DOHH2 (cell line): ENCODE measurements around the gene OGG1.

Source experiments
- H3F3A ChIP-seq: fragments of 200-600 bp; sonication (generic), shearing (Covaris generic); 2 replicates; pipeline ENCODE4 v1.6.0; 2016; ENCODE audit warnings: antibody characterized with exemption, mild to moderate bottlenecking; ENCODE audit not compliant: control insufficient read depth, insufficient read depth
- H3K27ac ChIP-seq: fragments of 200-600 bp; sonication (generic); 2 replicates; pipeline ENCODE4 v1.5.1; 2014; ENCODE audit warnings: low read depth, mild to moderate bottlenecking, low read length, moderate library complexity
- H3K27me3 ChIP-seq: fragments of 200-600 bp; sonication (generic); 2 replicates; pipeline ENCODE4 v1.6.1; 2014; ENCODE audit warnings: mild to moderate bottlenecking, low read length, mixed read lengths; ENCODE audit not compliant: control insufficient read depth
- H3K36me3 ChIP-seq: fragments of 200-600 bp; sonication (generic); 2 replicates; pipeline ENCODE4 v1.6.1; 2014; ENCODE audit warnings: mild to moderate bottlenecking, low read length, moderate library complexity, mixed read lengths; ENCODE audit not compliant: control insufficient read depth
- H3K4me1 ChIP-seq: fragments of 200-600 bp; sonication (generic); 2 replicates; pipeline ENCODE4 v1.6.1; 2014; ENCODE audit warnings: mild to moderate bottlenecking, low read length, mixed read lengths; ENCODE audit not compliant: control insufficient read depth
- H3K4me2 ChIP-seq: fragments of 200-600 bp; sonication (generic); 2 replicates; pipeline ENCODE4 v1.6.0; 2014; ENCODE audit warnings: mild to moderate bottlenecking, low read length, moderate library complexity
- H3K4me3 ChIP-seq: fragments of 200-600 bp; sonication (generic); 2 replicates; pipeline ENCODE4 v1.5.1; 2014; ENCODE audit warnings: mild to moderate bottlenecking, low read length, mixed read lengths
- H3K79me2 ChIP-seq: fragments of 200-600 bp; sonication (generic); 2 replicates; pipeline ENCODE4 v1.6.1; 2014; ENCODE audit warnings: mild to moderate bottlenecking, low read length, mixed read lengths; ENCODE audit not compliant: control insufficient read depth
- H3K9me2 ChIP-seq: fragments of 200-600 bp; sonication (generic); replicated peaks from 2 replicates; pipeline ENCODE4 v1.6.1; 2014; ENCODE audit warnings: mild to moderate bottlenecking, low read length, mixed read lengths; ENCODE audit not compliant: control insufficient read depth
- H3K9me3 ChIP-seq: fragments of 200-600 bp; sonication (generic); 2 replicates; pipeline ENCODE4 v1.6.1; 2014; ENCODE audit warnings: antibody characterized with exemption, low read length, mixed read lengths; ENCODE audit not compliant: control insufficient read depth, insufficient read depth
- H4K20me1 ChIP-seq: fragments of 200-600 bp; sonication (generic); 2 replicates; pipeline ENCODE4 v1.6.0; 2014; ENCODE audit warnings: low read depth, mild to moderate bottlenecking, antibody characterized with exemption, low read length, moderate library complexity; ENCODE audit not compliant: control insufficient read depth, insufficient read depth
- CTCF ChIP-seq: fragments of 200-600 bp; sonication (generic); IDR thresholded peaks from one replicate; pipeline ENCODE4 v1.5.1; 2014; ENCODE audit warnings: antibody characterized with exemption, mild to moderate bottlenecking, low read depth, low read length; ENCODE audit not compliant: poor library complexity, severe bottlenecking
- EZH2phosphoT487 ChIP-seq: fragments of 200-600 bp; sonication (generic); IDR thresholded peaks from 2 replicates; pipeline ENCODE4 v1.6.1; 2017; ENCODE audit warnings: borderline replicate concordance, mild to moderate bottlenecking, antibody characterized with exemption, low read length, moderate library complexity, mixed read lengths

The OGG1 gene

GRCh38 chr3:9713142-9713541 is 36.6 kb upstream of the OGG1 start:
- Histone ChIP-seq H3K79me2 (no peaks in the 10 kb centered on the region), H3K4me1 (peaks cover 9% of the 10 kb centered on the region), H3F3A (no peaks in the 10 kb centered on the region), H3K9me3 (no peaks in the 10 kb centered on the region), H3K4me3 (no peak overlapping the region), H3K27me3 (peaks cover 8% of the 10 kb centered on the region; the same call in 1 of the 2 replicates), H3K36me3 (no peaks in the 10 kb centered on the region), H4K20me1 (no peaks in the 10 kb centered on the region), H3K27ac (no peak overlapping the region), H3K4me2 (no peak overlapping the region), H3K9me2 (no peaks in the 10 kb centered on the region)
- TF ChIP-seq CTCF (no peak), EZH2phosphoT487 (no peak)

DNA sequence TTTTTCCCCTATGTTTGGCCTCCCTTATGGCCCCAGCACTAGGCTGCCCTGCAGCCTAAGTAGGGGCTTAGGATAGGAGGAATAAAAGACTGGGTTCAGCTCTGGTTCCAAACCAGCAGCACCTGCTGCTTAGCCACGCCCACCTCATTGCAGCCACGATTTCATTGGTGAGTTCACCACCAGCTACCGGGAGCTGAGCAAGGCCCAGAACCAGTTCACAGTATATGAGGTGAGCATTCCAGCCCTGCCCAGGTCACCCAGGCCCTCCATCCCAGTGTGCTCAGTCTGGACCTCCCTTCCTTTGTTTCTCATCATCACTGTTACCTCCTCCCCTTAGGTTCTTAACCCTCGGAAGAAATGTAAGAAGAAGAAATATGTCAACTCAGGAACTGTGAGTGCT is 34.6 kb upstream of the OGG1 start:
- peaks cover 8% of the 10 kb centered on the region; the same call in 1 of the 2 replicates for H3K27me3 ChIP-seq
- H4K20me1 ChIP-seq = no peaks in the 10 kb centered on the region

GRCh38 chr3:9715764-9716437 is 33.9 kb upstream of the OGG1 start:
- Histone ChIP-seq H3F3A (no peaks in the 10 kb centered on the region), H3K79me2 (no peaks in the 10 kb centered on the region), H3K4me3 (no peak overlapping the region), H4K20me1 (no peaks in the 10 kb centered on the region), H3K27ac (no peak overlapping the region), H3K36me3 (no peaks in the 10 kb centered on the region), H3K27me3 (peaks cover 8% of the 10 kb centered on the region; the same call in 1 of the 2 replicates), H3K4me1 (peaks cover 12% of the 10 kb centered on the region), H3K9me2 (no peaks in the 10 kb centered on the region), H3K9me3 (no peaks in the 10 kb centered on the region), H3K4me2 (no peak overlapping the region)
- TF ChIP-seq CTCF (no peak), EZH2phosphoT487 (no peak)

More for the DNA sequence above, 34.6 kb upstream of the OGG1 start:
- no peak overlapping the region for H3K4me3 ChIP-seq
- no peaks in the 10 kb centered on the region for H3K9me2 ChIP-seq
- H3K27ac ChIP-seq = no peak overlapping the region
- peaks cover 9% of the 10 kb centered on the region for H3K4me1 ChIP-seq
- TF ChIP-seq CTCF = no peak
- TF ChIP-seq EZH2phosphoT487 = no peak
- H3F3A ChIP-seq = no peaks in the 10 kb centered on the region
- no peak overlapping the region for H3K4me2 ChIP-seq
- no peaks in the 10 kb centered on the region for H3K79me2 ChIP-seq
- H3K36me3 ChIP-seq = no peaks in the 10 kb centered on the region
- no peaks in the 10 kb centered on the region for H3K9me3 ChIP-seq
